ENCODE results near the gene STC2.

The STC2 gene

DNA sequence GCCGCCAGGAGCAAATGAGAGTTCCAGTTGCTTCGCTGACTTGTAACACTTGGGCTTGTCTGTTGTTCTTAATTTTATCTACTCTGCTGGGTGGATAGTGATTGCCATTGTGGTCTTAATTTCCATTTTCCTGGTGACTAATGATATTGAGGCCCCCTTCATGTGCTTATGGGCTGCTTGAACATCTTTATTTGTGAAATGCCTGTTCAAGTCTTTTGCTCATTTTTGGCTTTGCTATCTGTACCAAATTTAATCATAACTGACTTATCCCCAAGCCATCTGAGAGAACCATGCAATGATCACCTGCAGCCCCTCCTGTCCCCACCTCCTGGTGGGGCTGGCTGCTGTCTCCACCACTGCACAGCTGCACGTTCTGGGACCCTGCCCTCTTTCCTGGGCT lies 20.5 kb downstream of the STC2 start:
- TF ChIP-seq, protein P1, sequence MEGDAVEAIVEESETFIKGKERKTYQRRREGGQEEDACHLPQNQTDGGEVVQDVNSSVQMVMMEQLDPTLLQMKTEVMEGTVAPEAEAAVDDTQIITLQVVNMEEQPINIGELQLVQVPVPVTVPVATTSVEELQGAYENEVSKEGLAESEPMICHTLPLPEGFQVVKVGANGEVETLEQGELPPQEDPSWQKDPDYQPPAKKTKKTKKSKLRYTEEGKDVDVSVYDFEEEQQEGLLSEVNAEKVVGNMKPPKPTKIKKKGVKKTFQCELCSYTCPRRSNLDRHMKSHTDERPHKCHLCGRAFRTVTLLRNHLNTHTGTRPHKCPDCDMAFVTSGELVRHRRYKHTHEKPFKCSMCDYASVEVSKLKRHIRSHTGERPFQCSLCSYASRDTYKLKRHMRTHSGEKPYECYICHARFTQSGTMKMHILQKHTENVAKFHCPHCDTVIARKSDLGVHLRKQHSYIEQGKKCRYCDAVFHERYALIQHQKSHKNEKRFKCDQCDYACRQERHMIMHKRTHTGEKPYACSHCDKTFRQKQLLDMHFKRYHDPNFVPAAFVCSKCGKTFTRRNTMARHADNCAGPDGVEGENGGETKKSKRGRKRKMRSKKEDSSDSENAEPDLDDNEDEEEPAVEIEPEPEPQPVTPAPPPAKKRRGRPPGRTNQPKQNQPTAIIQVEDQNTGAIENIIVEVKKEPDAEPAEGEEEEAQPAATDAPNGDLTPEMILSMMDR (conservative IDR thresholded peaks at IDR 0.05; ENCODE audit: low read depth, low read length): no peak
- H3K4me3 ChIP-seq (ENCODE audit: low read depth, low read length): no peak overlapping the region
- DNase-seq (ENCODE audit: low read depth): no peak

DNA sequence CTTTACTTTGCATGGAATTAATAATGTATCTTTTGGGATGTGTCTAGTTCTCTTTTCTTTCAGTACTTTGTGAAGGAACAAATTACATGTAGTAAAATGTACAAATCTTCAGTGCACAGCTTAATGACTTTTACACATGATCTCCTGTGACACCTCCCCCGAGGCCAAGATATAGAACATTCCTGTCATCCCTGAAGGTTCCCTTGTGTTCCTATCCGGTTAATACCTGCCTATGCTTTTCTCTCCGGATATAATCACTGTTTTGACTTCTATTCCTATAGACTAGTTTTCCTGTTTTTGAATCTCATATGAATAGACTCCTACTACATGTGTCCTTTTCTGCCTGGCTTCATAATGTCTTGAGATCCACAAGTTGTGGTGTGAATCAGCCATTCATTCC lies 21.5 kb downstream of the STC2 start:
- TF ChIP-seq, protein P1 (conservative IDR thresholded peaks at IDR 0.05; ENCODE audit: low read depth, low read length): no peak
- H3K4me3 ChIP-seq (ENCODE audit: low read depth, low read length): no peak overlapping the region
- no peak for DNase-seq (ENCODE audit: low read depth)

DNA sequence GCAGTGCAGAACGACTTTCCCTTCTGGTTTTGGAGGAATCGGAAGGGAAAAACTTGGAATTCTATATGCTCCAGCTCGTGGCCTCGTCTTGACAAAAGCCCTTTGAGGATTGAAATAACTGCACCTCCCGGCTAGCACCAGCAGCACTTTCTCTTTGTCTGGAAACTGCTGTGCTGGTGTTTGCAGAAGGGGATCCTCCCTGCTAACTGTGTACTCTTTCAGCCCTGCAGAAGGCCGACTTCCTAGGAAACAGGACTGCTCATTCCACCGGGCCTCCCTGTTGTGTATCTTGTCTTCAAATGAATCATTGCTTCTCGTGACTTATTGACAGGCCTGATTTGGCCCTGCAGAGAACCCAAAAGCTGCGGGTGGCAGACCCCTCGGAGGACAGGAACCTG lies 23.6 kb downstream of the STC2 start:
- TF ChIP-seq, protein P1 (conservative IDR thresholded peaks at IDR 0.05; ENCODE audit: low read depth, low read length): no peak
- peak; percentile 57 for DNase-seq (ENCODE audit: low read depth)
- no peak overlapping the region for H3K4me3 ChIP-seq (ENCODE audit: low read depth, low read length)

DNA sequence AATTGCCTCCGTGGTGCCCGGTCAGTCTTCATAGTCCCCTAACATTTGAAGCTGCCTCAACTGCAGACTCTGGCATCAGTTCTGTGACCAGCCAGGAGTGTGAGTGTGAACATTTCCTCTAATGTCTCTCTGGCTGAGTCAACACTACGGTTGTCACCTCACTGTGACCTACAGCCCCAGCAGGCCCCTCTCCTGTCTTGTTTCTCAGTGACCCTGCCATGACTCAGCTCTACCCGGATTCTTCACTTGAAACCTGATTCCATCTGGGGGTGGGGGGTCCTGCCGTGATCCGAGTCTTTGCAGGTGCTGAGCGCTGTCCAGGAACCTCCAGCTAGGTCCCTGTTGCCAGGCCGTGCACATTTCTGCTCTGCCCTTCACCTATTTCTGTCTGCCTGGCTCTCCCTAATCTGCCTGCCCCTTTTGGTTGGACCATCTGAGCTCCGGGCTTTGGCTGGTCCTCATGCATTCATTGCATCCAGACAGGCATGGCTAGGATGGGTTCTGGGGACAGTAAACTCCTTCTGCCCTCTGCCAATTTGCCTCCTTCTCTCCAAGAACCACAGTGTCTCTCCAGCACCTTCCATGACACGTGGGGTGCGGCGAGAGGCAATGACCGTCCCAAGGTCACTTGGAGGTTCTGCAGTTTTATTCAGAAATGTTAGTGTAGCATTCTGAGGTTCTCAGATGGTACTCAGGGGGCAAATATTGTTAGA lies 24.2 kb downstream of the STC2 start:
- peak; percentile 69 for DNase-seq (ENCODE audit: low read depth)
- TF ChIP-seq, protein P1 (conservative IDR thresholded peaks at IDR 0.05; ENCODE audit: low read depth, low read length): no peak
- no peak overlapping the region for H3K4me3 ChIP-seq (ENCODE audit: low read depth, low read length)

DNA sequence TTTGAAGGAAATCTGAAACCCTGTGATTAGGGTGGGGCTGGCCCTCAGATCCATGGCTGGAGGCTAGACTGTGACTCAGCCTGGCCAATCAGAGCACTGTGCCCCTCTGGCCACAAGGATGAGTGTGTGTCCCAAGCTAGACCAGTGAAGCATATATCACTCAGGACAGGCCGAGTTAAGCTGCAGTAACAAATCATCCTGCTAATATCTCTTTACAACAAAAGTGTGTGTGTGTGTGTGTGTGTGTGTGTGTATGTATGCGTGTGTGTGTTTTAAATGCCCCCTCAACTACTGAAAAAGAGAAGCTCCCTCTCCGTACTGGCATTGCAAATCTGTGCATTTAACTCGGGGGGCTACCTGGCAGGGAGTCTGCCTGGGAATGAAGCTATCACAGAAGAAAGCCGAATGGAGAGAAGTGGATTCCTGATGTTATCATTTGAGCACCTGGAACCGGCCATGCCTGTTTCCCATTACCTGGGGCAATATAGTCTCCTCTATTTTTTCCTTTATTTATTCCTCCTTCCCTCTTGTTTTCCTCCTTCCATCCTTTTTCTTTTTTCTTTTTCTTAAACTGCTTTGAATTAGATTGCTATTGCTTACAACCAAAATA lies 25.6 kb downstream of the STC2 start:
- no peak overlapping the region for H3K4me3 ChIP-seq (ENCODE audit: low read depth, low read length)
- TF ChIP-seq, protein P1 (conservative IDR thresholded peaks at IDR 0.05; ENCODE audit: low read depth, low read length): peak; percentile 5
- DNase-seq (ENCODE audit: low read depth): peak; percentile 62

DNA sequence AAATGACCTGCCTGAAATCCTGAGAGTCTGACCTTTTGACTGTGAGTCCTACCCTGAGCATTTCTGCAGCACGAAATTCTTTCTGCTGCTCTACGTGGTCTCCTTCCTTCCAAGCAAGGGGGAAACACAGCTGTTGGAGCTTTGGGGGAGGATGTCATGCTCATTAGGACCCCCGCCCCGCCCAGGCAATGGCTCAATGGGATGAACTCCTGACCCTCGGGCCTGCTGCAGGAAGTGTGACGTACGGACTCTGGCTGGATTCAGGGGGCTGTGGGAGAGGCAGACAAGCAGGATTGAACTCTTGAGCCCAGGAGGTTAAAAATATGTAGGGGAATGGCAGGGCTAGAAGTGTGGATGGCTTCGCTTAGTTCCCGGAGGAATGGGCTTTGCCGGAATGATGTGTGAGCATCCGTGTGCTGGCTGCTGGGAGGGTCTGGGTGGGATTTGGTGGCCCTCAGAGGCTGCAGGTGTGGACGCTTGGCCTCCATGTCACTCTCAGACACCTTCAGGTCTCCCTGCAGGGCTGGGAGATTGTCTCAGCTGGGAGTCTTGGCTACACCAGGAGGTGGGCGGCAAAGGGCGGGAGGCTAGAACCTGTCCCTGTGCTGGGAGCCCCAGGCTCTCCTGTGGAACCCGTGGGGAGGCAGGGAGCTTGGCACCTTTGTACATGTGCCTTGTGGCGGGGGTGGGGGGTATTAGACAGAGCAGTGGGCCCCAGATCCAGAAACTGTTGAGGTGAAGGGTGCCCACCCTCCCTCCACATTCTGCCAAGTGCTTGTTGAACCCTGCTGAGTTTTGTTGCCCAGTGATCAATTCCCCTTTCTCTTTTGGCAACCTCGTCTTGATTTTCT lies 26.3 kb downstream of the STC2 start:
- no peak overlapping the region for H3K4me3 ChIP-seq (ENCODE audit: low read depth, low read length)
- TF ChIP-seq, protein P1 (conservative IDR thresholded peaks at IDR 0.05; ENCODE audit: low read depth, low read length): no peak
- no peak for DNase-seq (ENCODE audit: low read depth)

Data from choroid plexus epithelial cell (primary cell).